GM12873 (cell line): ENCODE data around the gene PTPRF.

Source experiments
- TF ChIP-seq, protein P1 (sequence below): IDR thresholded peaks from 2 replicates; pipeline ENCODE4 v1.5.1; 2012; ENCODE audit warnings: low read depth, mild to moderate bottlenecking, moderate library complexity, low read length, control low read depth; ENCODE audit not compliant: insufficient read depth; ENCODE audit errors: missing control alignments

Gene PTPRF

DNA sequence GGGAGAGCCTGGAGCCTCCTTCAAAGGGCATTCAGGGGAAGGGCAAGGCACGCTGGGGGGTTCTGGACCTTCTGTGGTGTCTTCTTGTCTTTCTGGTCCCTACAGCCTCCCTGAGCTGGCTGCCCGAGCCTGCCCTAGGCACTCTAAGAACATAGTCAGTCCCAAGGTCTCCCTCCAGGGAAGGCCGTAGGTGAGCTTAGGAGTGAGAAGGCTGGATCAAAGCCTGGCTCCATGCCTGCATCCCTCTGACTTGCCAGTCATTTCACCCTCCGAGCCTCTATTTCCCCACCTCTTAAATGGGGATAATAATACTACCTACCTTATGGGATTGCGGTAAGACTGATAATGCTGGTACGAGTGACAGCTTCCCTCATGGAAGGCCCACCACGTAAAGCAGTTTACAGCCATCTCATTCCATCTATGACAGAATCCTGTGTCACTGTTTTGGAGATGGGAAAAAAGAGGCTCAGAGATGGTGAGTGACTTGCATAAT, 20.8 kb downstream of the PTPRF start:
- TF ChIP-seq, protein P1, sequence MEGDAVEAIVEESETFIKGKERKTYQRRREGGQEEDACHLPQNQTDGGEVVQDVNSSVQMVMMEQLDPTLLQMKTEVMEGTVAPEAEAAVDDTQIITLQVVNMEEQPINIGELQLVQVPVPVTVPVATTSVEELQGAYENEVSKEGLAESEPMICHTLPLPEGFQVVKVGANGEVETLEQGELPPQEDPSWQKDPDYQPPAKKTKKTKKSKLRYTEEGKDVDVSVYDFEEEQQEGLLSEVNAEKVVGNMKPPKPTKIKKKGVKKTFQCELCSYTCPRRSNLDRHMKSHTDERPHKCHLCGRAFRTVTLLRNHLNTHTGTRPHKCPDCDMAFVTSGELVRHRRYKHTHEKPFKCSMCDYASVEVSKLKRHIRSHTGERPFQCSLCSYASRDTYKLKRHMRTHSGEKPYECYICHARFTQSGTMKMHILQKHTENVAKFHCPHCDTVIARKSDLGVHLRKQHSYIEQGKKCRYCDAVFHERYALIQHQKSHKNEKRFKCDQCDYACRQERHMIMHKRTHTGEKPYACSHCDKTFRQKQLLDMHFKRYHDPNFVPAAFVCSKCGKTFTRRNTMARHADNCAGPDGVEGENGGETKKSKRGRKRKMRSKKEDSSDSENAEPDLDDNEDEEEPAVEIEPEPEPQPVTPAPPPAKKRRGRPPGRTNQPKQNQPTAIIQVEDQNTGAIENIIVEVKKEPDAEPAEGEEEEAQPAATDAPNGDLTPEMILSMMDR: no peak

DNA sequence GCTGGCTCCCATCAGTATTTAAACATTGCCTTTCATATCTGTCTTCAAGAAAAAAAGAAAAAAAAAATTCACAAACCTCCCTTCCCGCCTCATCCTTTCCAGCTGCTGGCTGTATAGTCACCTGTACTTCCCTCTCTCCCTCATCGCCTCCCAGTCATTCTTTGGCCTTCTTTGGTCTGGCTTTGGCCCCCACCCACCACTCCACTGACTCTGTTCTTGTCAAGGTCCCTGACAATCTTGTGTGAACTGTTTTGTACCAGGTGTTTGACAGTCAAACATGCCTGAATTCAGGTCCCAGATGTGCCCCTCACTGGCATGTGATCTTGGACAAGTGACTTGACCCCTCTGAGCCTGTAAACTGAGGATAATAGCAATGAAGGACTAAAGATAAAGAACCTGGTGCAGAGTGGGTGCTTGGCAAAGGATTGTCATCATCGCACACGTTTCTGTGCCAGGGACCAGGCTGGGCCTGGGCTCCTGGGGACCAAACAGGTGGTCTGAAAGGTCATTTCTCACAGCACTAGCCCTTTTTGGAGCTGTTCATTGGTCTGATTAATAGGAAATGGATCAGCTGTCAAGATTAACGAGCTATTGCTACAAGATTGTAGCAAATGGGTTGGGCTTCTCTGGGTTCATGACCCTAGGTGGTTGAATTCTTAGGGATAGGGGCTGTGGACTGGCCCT, 21.5 kb downstream of the PTPRF start:
- TF ChIP-seq, protein P1: no peak

DNA sequence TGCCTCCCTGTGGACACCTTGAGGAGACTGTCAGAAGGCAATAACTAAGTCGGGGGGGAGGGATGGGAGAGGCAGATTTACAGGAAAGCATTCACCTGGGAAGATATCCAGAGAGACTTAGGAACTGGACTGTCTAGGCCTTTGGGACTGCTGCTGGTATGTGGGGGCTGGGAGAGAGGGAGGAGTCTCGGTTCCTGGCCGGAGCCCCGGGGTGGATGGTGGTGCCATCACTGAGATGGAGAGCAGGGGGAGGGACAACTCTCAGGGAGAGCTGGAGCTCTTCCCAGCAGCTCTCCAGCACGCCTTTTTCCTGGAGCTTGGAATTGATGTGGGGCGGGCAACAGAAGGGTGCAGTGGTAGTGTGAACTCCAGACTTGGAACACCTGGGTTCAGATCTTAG, 22.1 kb downstream of the PTPRF start:
- TF ChIP-seq, protein P1: no peak

DNA sequence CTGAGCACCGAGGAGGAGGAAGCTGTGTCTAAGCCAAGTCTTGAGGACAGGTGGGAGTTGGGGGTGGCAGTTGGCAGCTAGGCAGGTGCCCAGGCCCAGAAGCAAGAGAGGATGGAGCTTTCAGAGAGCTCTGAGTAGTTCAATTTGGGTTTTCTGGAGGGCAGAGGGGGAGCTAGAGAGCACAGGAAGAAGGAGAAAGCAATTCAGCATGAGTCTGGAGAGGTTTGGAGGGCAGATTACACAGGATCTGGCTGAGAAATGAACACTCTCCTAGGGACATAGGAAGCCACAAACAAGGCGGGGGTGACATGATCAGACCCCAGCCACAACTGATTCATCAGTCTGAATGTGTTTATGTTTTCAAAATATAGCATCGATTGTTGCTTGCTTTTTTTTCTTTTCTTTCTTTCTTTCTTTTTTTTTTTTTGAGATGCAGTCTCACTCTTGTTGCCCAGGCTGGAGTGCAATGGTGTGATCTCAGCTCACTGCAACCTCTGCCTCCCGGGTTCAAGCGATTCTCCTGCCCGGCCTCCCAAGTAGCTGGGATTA, 23.8 kb downstream of the PTPRF start:
- TF ChIP-seq, protein P1: peak; percentile 68

DNA sequence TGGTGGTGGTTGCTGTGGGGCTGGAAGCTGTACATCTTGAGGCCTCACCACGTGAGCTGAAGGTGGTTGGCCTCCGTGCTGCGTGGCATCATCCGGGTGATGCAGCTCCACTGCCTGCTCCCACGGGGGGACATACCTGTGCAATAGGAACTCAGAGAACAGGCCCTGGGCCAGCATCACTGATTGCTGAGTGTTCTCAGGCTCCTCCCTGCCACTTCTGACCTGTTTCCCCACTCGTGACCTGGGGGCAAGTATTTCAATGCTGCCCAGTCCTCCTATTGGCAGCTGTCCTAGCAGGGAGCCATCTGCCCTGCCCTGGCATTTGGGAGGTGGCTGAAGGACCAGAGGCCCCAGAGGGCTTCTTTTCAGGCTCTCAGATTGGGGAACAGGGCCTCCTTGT, 26.1 kb downstream of the PTPRF start:
- TF ChIP-seq, protein P1: no peak

DNA sequence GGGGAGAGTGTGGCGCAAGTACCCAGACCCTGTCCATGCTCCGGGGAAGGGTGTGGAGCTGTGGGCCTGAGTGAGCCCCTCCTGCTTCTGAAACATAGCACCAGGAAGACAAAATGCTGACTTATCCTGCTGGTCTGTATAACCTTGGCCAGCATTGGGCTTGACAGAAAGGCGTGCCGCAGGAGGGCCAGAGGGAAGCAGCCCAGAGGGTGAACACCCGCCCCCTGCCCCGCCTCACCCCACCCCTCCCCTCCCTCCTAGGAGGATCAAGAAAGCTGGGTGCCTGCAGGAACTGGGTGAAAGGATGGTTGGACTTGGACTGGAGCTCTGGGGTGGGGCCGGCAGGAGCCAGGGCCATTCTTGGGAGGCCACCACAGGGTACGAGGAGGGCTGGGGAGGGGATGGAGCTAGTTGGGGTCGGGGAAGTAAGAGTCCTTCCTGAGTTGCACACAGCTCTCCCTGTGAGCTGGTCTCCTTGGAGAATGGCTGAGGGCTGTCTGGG, 27.1 kb downstream of the PTPRF start:
- TF ChIP-seq, protein P1: no peak

DNA sequence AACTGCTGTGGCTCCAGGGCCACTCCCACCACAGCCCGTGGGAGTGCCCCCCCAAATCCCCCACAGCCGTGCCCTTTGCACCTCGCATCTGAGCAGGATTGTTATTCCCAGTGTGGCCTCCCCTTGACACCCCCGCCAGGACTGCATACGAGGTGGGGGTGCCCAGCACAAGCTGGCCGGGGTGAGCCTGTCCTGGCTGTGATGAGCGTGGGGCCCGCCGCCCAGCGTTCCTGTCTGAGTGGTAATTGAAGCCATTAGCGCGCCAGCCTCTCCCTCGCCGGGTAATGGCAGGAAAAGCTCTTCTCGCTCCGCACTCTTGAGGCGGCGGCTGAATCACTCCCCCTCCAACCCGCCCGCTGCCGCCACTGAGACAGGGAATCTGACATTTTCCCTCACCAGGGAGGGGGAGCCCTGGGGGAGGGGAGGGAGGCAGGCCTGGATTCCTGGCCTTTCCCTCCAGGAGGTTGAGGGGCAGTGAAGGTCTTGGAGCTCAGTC, 27.7 kb downstream of the PTPRF start:
- TF ChIP-seq, protein P1: no peak
